HS-27A (cell line): ENCODE measurements around the gene IGSF22.

Experiments
- DNase-seq: peaks from one replicate; pipeline ENCODE4 v3.0.0-alpha.2; 2012; ENCODE audit warnings: low read depth, missing footprints

Gene IGSF22

DNA sequence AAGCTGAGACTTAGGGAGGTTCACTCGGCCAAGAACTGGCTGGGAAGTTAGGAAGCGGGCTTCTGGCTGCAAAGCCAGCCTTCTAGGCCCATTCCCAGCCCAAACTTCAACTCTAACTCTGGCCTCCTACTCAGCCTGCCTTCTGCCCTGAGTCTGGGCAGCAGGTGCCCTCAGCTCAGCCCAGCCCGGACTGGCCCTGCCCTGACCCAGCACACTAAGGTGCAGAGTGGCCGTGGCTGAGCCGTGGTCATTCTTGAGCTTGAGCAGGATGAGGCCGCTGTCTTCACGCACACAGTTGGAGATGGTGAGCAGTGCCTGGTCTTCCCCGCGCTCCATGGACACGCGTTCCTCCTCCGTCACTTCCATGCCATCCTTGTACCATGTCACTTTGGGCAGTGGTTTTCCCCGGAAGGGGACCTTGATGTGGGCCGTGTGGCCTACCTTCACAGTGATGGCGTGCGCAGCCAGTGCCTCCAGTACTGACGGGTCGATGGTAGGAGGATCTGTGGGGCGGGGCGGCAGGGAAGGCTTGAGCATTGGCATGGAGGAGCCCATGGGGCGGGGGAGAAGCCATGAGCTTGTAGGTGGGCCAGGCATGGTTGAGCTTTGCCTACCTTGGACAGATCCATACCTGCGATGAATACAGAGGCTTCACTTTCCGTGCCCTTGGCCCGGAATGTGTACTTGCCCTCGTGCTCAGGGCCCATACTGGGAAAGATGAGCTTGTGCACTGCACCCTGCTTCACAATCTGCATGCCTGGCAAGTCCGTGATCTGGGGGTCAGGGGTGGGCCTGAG is 12.1 kb downstream of the IGSF22 start:
- no peak for DNase-seq

DNA sequence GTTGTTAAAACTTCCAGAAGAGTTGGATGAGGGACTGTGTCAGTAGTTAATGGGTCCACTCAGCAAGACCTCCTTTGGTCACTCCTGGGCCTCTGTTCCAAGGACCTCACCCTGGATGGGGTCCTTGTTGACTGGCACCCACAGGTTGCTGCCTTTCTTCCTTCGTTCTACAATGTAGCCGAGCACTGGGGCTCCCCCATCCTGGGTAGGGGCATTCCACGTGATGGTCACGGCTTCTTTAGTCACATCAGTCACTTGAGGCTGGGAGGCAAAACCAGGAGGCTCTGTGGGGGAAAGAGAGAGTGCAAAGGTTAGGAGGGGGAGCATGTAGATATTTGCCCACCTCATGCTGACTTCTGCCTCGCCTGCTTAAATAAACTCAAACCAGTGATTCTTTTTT is 15.4 kb downstream of the IGSF22 start:
- DNase-seq = no peak

- DNase-seq = no peak
These were observed 16.6 kb downstream of the IGSF22 start for GRCh38 chr11:18709414-18709813.

- DNase-seq = no peak
These were observed 18.1 kb downstream of the IGSF22 start for GRCh38 chr11:18707811-18708340.

GRCh38 chr11:18706330-18707243 is 19.4 kb downstream of the IGSF22 start:
- no peak for DNase-seq

- DNase-seq = no peak
These were observed 20.2 kb downstream of the IGSF22 start for GRCh38 chr11:18705651-18706281.

- DNase-seq = no peak
These were observed 21.3 kb downstream of the IGSF22 start for GRCh38 chr11:18704698-18705097.

DNA sequence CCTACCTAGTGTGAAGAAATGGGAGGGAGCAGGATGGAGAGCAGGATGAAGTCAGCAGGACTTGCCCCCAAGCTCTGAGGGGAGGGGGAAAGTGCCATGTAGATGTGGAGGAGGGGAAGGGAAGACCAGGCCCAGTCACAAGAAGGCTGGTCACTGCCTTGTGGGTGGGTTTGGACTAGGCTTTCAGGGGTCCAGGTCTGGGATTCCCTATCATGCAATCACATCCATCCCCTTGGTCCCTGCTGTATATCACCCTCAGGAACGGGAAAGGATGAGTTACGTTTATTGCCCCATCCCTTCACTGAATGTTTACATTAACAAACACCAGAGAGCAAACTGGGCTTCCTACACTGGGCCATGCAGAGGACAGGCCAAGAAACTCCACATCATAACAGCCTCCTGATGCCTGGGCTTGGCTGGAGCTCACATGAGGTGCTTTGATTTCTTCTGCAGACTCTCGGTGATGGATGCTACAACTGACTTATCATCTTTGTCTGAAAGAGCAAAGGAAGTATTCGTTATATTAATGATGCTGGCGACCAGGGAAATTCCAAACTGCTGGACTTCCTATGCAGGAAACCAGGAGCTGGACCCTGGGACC is 21.8 kb downstream of the IGSF22 start:
- DNase-seq = no peak

DNA sequence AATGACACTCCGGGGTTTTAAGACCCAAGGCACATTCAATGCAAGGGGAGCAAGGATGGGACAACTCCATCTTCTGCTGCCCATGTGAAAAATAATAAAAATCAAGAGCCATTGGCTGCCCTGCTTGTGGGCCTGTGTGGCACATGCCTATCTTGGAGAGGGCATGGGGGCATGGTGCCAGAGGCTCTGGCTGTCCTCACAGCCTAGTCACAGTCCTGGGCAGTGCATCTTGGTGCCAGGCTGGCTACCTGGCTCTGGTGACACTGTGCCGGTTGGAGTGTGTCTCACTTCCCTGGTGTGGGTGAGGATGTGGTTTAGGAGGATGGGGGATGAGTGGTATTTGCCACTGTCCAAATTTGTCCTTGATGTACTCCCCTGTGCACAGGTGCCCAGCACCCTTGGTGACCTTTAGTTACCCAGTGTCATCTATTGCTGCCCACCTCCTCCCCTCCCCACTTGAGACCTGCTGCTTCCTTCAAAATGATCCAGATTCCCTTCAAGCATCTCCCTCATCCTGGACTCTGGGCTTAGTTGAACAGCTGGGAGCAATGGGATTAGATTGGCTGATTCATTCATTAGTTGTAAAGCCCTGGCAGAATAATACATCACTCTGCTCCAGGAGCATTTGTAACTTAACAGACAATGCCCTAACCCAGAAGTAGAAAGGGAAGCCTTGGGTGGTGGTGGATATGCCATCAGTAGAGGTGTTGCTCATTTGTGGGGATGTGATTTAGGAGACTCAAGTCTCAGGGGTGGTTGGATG is 22.8 kb downstream of the IGSF22 start:
- DNase-seq = no peak

GRCh38 chr11:18701614-18702216 is 24.3 kb downstream of the IGSF22 start:
- DNase-seq = no peak

GRCh38 chr11:18700872-18701271 is 25.1 kb downstream of the IGSF22 start:
- no peak for DNase-seq

GRCh38 chr11:18700375-18700774 is 25.6 kb downstream of the IGSF22 start:
- DNase-seq = no peak

DNA sequence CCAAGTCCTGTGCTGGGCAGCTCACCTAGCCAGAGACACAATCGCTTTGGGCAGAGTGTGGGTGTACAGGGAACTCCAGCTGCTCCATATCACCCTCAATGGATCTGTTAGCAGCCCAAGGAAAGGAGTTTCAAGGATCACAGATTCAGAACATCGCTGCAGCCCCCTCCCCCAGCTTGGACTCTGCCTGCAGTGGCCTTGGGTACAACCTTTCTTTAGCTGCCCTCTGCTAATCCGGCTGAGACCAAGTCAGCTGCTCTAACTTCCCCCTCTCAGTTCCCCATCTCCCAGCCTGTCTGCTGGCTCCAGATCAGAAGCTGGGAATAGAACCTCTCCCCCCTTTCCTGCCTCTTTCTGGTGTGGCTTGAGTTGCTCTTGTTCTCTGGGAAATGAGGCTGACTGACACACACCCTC is 26.1 kb downstream of the IGSF22 start:
- DNase-seq = no peak

GRCh38 chr11:18699269-18699596 is 26.8 kb downstream of the IGSF22 start:
- no peak for DNase-seq

DNA sequence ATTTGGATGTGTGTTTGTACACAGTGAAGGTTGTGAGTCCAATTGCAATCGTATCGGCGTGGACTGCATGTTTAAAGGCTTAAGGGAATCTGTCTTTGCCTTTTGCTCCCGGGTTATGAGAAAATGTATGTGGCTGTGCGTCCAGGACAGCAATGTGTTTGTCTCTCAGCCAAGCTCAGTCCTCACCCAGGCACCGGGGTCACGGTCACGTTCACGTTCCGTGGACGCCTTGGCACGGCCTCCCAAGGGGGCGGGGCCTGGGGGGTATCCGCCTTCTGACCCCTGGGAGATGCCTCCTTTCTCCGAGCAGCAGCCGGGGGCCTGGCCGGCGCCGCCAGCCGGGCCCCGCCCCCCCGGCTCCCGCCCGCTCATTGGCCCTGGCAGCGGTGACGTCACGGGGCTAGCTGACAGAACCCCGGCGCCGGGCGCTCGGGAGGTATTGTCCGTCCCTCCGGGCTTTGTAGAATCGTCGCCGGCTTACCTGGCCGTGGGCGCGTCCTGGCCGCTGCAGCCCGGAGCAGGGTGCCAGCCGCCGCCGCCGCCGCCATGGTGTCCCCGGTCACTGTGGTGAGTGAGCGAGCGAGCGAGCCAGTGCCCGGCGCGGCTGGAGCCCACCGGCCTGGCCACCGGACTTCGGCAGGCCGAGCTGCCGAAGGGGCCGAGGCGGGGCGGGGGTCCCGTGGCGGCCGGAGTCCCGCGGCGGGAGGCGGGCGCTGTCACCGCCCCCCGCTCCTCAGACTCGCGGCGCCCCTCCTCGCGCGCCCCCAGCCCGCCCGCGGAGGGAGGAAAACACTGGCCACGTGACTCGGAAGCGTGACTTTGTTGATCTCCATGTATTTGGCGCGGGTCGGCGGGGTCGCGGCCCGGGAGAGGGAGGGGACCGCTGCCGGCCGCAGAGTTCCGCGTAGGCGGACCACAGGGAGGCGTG is 27.4 kb downstream of the IGSF22 start, which contains the start of gene TMEM86A:
Gene TMEM86A (plus strand): TSS at position 439 of the 928 bp plus-strand sequence. CDS start 108 bp downstream, at position 547.
- no peak for DNase-seq

DNA sequence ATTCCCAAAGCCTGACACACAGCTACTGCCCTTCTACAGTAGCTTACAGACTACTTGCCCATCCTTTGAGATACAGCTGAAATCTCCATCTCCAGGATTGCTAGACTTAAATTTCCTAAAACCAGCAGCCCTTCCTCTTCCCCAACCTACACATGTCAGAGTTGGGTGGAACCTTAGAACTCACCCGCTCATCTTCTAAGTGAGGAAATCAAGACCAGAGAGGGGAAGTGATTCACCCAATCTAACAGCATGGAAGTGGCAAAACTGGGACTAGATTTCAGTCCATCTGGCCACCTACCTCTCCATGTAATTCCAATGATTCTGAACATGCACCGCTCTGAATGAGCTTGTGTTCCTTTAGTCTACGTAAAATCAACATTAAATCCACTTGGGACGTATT is 28.4 kb downstream of the IGSF22 start:
- no peak for DNase-seq

DNA sequence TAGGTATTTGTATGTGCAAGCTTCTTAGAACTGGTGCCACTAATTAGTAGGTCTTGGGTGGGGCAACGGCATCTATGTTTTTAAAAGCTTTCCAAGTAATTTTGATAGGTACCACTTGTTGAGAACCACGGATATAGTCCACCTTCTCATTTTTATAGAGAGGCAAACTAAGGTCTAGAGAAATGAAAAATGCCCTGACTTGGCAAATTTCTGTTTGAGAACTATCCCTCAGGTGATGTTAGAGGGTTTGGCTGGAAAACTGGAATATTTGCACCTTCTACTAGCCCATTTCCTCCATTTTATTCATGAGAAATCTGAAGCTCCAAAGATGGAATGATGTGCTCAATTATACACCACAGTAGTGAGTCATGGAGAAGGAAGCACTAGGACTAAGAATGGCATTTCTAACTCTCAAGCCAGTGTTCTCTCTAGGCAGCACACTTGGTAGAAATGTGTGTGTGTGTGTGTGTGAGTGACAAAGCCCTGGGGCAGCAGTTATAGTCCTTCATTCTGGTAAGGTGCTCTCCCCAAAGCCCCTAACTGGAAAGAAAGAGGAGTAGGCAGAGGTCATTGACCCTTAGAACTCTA is 29.3 kb downstream of the IGSF22 start:
- DNase-seq = no peak

DNA sequence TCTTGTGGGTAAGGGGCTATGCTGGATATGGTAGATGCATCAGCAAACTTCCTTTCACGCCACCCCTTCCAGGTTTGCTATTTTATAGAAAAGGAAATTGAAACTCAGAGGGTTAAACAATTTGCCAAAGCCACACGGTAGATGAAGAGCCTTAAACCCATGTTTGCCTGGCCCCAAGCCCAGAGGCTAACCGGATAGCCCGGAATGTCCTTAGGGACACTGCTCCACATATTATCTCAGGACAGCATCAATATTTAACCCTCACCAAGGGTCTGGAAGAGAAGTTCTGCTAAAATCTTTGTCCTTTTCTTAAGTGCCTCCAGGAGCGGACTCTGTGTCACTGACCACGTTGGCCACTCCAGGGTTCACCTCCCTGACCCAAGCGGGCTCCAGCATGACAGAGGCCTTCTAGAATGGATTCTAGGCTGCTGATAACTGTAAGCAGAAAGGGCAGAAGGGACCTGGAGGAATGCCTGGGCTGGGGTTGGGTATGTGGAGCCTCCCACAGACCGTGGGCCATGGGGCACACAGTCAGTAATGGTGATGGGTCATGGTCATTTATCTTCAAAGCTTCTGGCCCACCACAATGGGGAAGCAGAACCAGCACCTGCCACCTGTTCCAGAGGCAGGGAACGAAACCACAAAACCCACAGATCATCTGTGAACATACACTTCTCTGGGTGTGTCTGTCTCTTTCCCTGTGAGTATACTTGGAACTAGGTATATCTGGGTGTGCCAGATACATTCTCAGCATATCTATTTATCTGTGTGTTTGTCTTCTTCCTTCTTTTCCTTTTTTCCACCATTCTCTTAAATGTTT is 32.8 kb downstream of the IGSF22 start:
- no peak for DNase-seq
